Upper lobe of left lung (tissue), 6 donors: Measurements from ENCODE around the gene EFR3B. TPM values are rescaled to one million over a fixed set of nuclear protein-coding genes. Genes with fewer than 3 reads are reported as not detected.

Experiments
- ATAC-seq, 2 donors: fragments of 200-7000 bp; cut with Tn5 transposase; one replicate each; pipeline ENCODE4 v1.9.1; 2022; ENCODE audit warnings: mild to moderate bottlenecking in 2 of 2, moderate library complexity in 2 of 2; ENCODE audit not compliant: low FRiP score in 2 of 2
- DNase-seq, 2 donors: peaks; one replicate each; pipeline ENCODE4 v3.0.0-alpha.2; 2019 to 2020
- H3K27ac ChIP-seq, 4 donors: fragments of 200-600 bp; sonication (generic); one replicate each; pipeline ENCODE4 v1.5.1; 2016 to 2019
- H3K27me3 ChIP-seq, 4 donors: fragments of 200-600 bp; sonication (generic); one replicate each; pipeline ENCODE4 v1.5.1; 2017 to 2019
- H3K36me3 ChIP-seq, 4 donors: fragments of 200-600 bp; sonication (generic); one replicate each; pipeline ENCODE4 v1.5.1; 2016 to 2019
- H3K4me1 ChIP-seq, 4 donors: fragments of 200-600 bp; sonication (generic); one replicate each; pipeline ENCODE4 v1.5.1; 2018 to 2019
- H3K4me3 ChIP-seq, 4 donors: fragments of 200-600 bp; sonication (generic); one replicate each; pipeline ENCODE4 v1.5.1; 2017 to 2019; ENCODE audit warnings: mild to moderate bottlenecking in 2 of 4, moderate library complexity in 1 of 4
- H3K9me3 ChIP-seq, 4 donors: fragments of 200-600 bp; sonication (generic); one replicate each; pipeline ENCODE4 v1.5.1; 2018 to 2019
- EP300 ChIP-seq, 4 donors: sonication (generic); formaldehyde crosslinking; IDR thresholded peaks; one replicate each; pipeline ENCODE4 v1.5.1; 2017; ENCODE audit warnings: antibody characterized with exemption in 4 of 4, control low read depth in 2 of 4
- POLR2A ChIP-seq, 4 donors: fragments of 450-650 bp; IDR thresholded peaks; one replicate each; pipeline ENCODE4 v1.5.1; 2016 to 2017; ENCODE audit warnings: antibody characterized with exemption in 4 of 4, mild to moderate bottlenecking in 2 of 4
- POLR2AphosphoS5 ChIP-seq, 2 donors: sonication (generic); formaldehyde crosslinking; IDR thresholded peaks; one replicate each; pipeline ENCODE4 v1.5.1; 2017; ENCODE audit warnings: antibody characterized with exemption in 2 of 2
- WGBS, 2 donors: methylation state at CpG; one replicate each; pipeline ENCODE4 v1.1.5; 2017 to 2018; 5-methylcytosine and 5-hydroxymethylcytosine counted together
- small RNA-seq, 4 donors: library from RNA; depleted of rRNA; stranded (forward); fragments of <200 nt; gene quantifications; one replicate each; pipeline ENCODE3, GENCODE V24; 2016
- total RNA-seq, 6 donors: library from RNA; depleted of rRNA in 4 of 6; stranded (reverse); fragments of >200 nt in 4 of 6; gene quantifications; one replicate each; pipeline versions ENCODE4 v1.1.0 to v1.2.1, GENCODE V29; 2016 to 2021
- TF ChIP-seq, protein P1 (sequence below), 6 experiments: fragments of 450-650 bp in 4 of 6; fragments of 200-600 bp in 2 of 6; sonication (generic) in 2 of 6; IDR thresholded peaks; one replicate each; pipeline ENCODE4 v1.5.1; 2016 to 2019; ENCODE audit warnings: antibody characterized with exemption in 6 of 6
- donor health status: DM: no; HTN: no; CAD: no; lungs with moderate emphysema.
- donor health status: DM: no; HTN: yes; CAD: no; lungs with severe emphysema.

EFR3B gene
- total RNA-seq, 6 donors from 2014 or later: 5.1 to 15.2 (median 9.5) TPM

DNA sequence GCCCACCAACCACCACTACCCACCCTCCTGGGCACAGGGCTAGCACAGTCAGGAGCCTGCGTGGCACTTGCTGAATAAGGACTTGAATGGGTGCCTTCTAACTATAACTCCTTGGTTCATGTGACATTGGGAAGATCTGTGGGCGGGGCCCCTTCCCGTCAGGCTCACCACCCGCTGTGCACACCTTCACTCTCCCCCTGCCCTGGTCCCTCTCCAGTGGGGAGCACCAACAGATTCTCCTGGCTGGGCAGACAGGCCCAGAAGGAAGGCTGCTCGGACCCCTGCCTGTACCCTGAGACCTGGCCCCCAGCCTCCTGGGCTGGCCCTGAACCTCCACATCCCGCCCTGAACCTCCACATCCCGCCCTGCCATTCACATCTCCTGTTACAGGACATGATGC is 159.9 kb downstream of the EFR3B start:
- Histone ChIP-seq H3K27ac (no peak overlapping the region), H3K27me3 (no peaks in the 10 kb centered on the region), H3K9me3 (no peaks in the 10 kb centered on the region), H3K4me1 (peaks cover 0 to 6% (median 3%) of the 10 kb centered on the region in 4 donors), H3K36me3 (no peaks in the 10 kb centered on the region), H3K4me3 (no peak overlapping the region)
- WGBS, 2 donors: 92% methylated on average over 6 to 7 of the region's 7 CpGs
- no peak for DNase-seq
- TF ChIP-seq EP300 (IDR thresholded peaks at IDR 0.05): no peak
- TF ChIP-seq POLR2AphosphoS5 (IDR thresholded peaks at IDR 0.05): no peak
- no peak for TF ChIP-seq POLR2A (IDR thresholded peaks at IDR 0.05)
- TF ChIP-seq, protein P1, sequence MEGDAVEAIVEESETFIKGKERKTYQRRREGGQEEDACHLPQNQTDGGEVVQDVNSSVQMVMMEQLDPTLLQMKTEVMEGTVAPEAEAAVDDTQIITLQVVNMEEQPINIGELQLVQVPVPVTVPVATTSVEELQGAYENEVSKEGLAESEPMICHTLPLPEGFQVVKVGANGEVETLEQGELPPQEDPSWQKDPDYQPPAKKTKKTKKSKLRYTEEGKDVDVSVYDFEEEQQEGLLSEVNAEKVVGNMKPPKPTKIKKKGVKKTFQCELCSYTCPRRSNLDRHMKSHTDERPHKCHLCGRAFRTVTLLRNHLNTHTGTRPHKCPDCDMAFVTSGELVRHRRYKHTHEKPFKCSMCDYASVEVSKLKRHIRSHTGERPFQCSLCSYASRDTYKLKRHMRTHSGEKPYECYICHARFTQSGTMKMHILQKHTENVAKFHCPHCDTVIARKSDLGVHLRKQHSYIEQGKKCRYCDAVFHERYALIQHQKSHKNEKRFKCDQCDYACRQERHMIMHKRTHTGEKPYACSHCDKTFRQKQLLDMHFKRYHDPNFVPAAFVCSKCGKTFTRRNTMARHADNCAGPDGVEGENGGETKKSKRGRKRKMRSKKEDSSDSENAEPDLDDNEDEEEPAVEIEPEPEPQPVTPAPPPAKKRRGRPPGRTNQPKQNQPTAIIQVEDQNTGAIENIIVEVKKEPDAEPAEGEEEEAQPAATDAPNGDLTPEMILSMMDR (IDR thresholded peaks at IDR 0.05): no peak
- peak in 1 of 2 donors; percentile 57 for ATAC-seq

DNA sequence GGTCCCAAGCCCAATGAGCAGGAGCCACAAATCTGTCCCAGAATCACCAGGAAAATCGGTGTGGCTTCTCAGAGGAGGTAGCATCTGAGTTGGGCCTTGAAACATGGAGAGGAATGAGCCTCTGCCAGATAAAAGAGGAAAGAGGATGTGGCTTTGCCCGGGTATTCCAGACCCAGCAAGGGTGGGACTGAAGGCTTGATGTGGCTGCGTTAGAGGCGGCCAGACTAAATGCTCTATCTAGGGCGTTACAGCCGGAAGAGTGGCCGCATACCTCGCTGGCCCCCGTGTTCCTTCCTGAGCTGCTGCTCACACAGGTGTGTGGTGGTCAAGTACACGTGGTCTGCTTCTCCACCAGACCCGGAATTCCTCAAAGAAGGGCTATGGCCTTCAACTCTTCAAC is 160.4 kb downstream of the EFR3B start:
- TF ChIP-seq, protein P1 (IDR thresholded peaks at IDR 0.05): no peak
- TF ChIP-seq EP300 (IDR thresholded peaks at IDR 0.05): no peak
- no peak for TF ChIP-seq POLR2AphosphoS5 (IDR thresholded peaks at IDR 0.05)
- TF ChIP-seq POLR2A (IDR thresholded peaks at IDR 0.05): no peak
- Histone ChIP-seq H3K36me3 (no peaks in the 10 kb centered on the region), H3K27me3 (no peaks in the 10 kb centered on the region), H3K4me1 (peaks cover 0 to 6% (median 3%) of the 10 kb centered on the region in 4 donors), H3K4me3 (no peak overlapping the region), H3K27ac (no peak overlapping the region), H3K9me3 (no peaks in the 10 kb centered on the region)
- DNase-seq: no peak
- 67 to 76% methylated on average over 11 of the region's 11 CpGs for WGBS, 2 donors
- no peak for ATAC-seq

DNA sequence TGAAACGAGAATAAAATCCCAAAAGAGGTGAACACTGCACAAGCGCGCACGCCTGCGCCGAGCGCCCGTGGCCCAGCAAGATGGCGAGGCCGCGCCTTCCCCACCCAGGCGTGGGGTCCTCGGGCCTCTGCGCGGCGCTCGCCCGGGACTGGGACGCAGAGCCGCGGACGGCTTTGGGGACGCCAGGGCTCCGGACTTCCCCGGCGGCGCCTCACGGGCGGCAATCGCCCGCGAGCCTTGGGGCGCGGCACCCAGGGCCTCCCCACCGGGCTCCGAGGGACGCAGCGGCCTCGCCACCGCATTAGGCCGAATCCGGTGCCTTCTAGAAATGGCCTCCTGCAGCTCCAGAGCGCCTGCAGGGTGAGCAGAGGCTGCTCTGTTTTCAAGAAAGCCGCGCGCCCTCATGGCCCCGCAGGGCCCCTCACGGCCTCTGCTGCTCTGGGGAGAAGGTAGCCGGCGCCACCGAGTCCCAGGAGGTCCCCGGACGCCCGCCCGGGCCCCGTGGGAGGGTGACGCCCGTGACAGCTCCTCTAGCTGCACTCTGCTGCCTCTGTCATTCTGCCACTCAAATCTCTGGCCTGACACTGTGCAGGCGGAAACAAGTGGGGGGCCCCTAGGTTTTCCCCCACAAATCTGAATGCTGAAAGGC is 162.4 kb downstream of the EFR3B start:
- H3K36me3 ChIP-seq: no peaks in the 10 kb centered on the region
- peak overlapping the region in 3 of 4 donors; percentile 12 to 37 (median 32) for H3K4me3 ChIP-seq
- peaks cover 0 to 6% (median 3%) of the 10 kb centered on the region in 4 donors for H3K4me1 ChIP-seq
- WGBS, 2 donors: 37 to 43% methylated on average over 25 to 46 of the region's 59 CpGs
- TF ChIP-seq POLR2AphosphoS5 (IDR thresholded peaks at IDR 0.05) (no peak), POLR2A (IDR thresholded peaks at IDR 0.05) (no peak), EP300 (IDR thresholded peaks at IDR 0.05) (no peak)
- TF ChIP-seq, protein P1 (IDR thresholded peaks at IDR 0.05): no peak
- DNase-seq: peak in 1 of 2 donors; percentile 83
- no peak overlapping the region for H3K27ac ChIP-seq
- no peaks in the 10 kb centered on the region for H3K27me3 ChIP-seq
- H3K9me3 ChIP-seq: no peaks in the 10 kb centered on the region
- ATAC-seq: peak in 1 of 2 donors; percentile 21

DNA sequence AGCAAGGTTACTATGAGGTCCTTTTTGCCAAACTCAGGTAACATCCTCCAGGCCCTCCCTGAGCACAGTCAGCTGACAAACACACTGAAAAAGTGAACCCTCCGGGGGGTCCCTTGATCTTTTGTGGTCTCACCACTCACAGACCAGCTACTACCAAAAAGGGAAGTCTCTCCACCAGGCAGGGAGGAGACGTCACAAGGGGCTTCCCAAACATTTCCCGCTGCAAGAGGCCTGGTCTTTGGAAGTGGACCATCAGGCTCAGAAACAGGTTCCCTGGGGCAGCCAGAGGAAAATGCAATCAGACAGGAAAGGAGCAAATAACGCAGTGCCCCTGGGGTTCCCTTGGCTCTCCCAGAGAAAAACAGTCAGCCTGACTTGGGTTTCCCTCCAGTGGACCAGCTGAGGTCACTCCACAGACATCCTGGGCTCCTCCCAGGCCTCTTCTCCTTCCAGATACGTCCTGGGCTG is 165.2 kb downstream of the EFR3B start:
- TF ChIP-seq POLR2A (IDR thresholded peaks at IDR 0.05): no peak
- TF ChIP-seq EP300 (IDR thresholded peaks at IDR 0.05): no peak
- no peak for TF ChIP-seq POLR2AphosphoS5 (IDR thresholded peaks at IDR 0.05)
- TF ChIP-seq, protein P1 (IDR thresholded peaks at IDR 0.05): no peak
- no peak overlapping the region for H3K4me3 ChIP-seq
- no peak for DNase-seq
- no peaks in the 10 kb centered on the region for H3K9me3 ChIP-seq
- 76 to 78% methylated on average over 5 of the region's 5 CpGs for WGBS, 2 donors
- H3K36me3 ChIP-seq: no peaks in the 10 kb centered on the region
- H3K27ac ChIP-seq: no peak overlapping the region
- ATAC-seq: peak in 1 of 2 donors; percentile 39
- H3K4me1 ChIP-seq: peaks cover 0 to 6% (median 3%) of the 10 kb centered on the region in 4 donors
- no peaks in the 10 kb centered on the region for H3K27me3 ChIP-seq

Small RNAs within 50 kb of the gene (small RNA-seq; reads per million reads assigned to genes)
- 0 reads per million in 4 donors for gene RF00019
- gene RN7SL856P: 0 to 0.14 (median 0.03) reads per million in 4 donors

Other genes starting within 250 kb of the EFR3B start
- 10 to 100 TPM; 13.8 to 45.8 (median 27.6) TPM for gene PTRHD1, start 248.7 kb upstream of the EFR3B start, total RNA-seq
- 1 to 10 TPM; 4.9 to 8.7 (median 7.2) TPM for gene CENPO, start 248.7 kb upstream of the EFR3B start, total RNA-seq
- gene ADCY3, start 121.8 kb upstream of the EFR3B start, total RNA-seq: 10 to 100 TPM; 17.5 to 83.5 (median 36.5) TPM
- 10 to 100 TPM in 2 of 6 donors, 1 to 10 TPM in 4; 4.4 to 16.8 (median 7.7) TPM for gene DNAJC27, start 70.1 kb upstream of the EFR3B start, total RNA-seq
- 10 to 100 TPM in 1 of 6 donors, 1 to 10 TPM in 5; 2.4 to 11.5 (median 5.6) TPM for gene POMC, start 126.5 kb downstream of the EFR3B start, total RNA-seq